ENCODE measurements around the gene SORCS3.

Gene SORCS3

GRCh38 chr10:104903433-104903832 is 262.3 kb downstream of the SORCS3 start:
- no peaks in the 10 kb centered on the region for H3K9me3 ChIP-seq (ENCODE audit: control insufficient read depth in 1 of 2, low read length in 2 of 2)
- no peaks in the 10 kb centered on the region for H3K36me3 ChIP-seq (ENCODE audit: control insufficient read depth in 1 of 2, insufficient read depth in 2 of 2, low read length in 2 of 2)
- H3K27me3 ChIP-seq (ENCODE audit: low read depth, low read length): no peaks in the 10 kb centered on the region
- H3K27ac ChIP-seq (ENCODE audit: low read length): no peak overlapping the region
- no peaks in the 10 kb centered on the region for H3K4me1 ChIP-seq (ENCODE audit: control insufficient read depth in 1 of 2, insufficient read depth in 2 of 2, low read length in 2 of 2)
- no peak overlapping the region for H3K4me3 ChIP-seq (ENCODE audit: low read depth in 1 of 2, low read length in 2 of 2)

GRCh38 chr10:104904753-104905323 is 263.7 kb downstream of the SORCS3 start:
- Histone ChIP-seq H3K9me3 (ENCODE audit: control insufficient read depth in 1 of 2, low read length in 2 of 2) (no peaks in the 10 kb centered on the region), H3K27me3 (ENCODE audit: low read depth, low read length) (no peaks in the 10 kb centered on the region), H3K4me3 (ENCODE audit: low read depth in 1 of 2, low read length in 2 of 2) (no peak overlapping the region), H3K36me3 (ENCODE audit: control insufficient read depth in 1 of 2, insufficient read depth in 2 of 2, low read length in 2 of 2) (no peaks in the 10 kb centered on the region), H3K27ac (ENCODE audit: low read length) (no peak overlapping the region), H3K4me1 (ENCODE audit: control insufficient read depth in 1 of 2, insufficient read depth in 2 of 2, low read length in 2 of 2) (no peaks in the 10 kb centered on the region)

- H3K9me3 ChIP-seq (ENCODE audit: control insufficient read depth in 1 of 2, low read length in 2 of 2): no peaks in the 10 kb centered on the region
- H3K36me3 ChIP-seq (ENCODE audit: control insufficient read depth in 1 of 2, insufficient read depth in 2 of 2, low read length in 2 of 2): no peaks in the 10 kb centered on the region
- H3K27me3 ChIP-seq (ENCODE audit: low read depth, low read length): no peaks in the 10 kb centered on the region
- H3K4me1 ChIP-seq (ENCODE audit: control insufficient read depth in 1 of 2, insufficient read depth in 2 of 2, low read length in 2 of 2): no peaks in the 10 kb centered on the region
- no peak overlapping the region for H3K4me3 ChIP-seq (ENCODE audit: low read depth in 1 of 2, low read length in 2 of 2)
- H3K27ac ChIP-seq (ENCODE audit: low read length): no peak overlapping the region
Observed at GRCh38 chr10:104906112-104906511, 265.0 kb downstream of the SORCS3 start.

- Histone ChIP-seq H3K36me3 (ENCODE audit: control insufficient read depth in 1 of 2, insufficient read depth in 2 of 2, low read length in 2 of 2) (no peaks in the 10 kb centered on the region), H3K27me3 (ENCODE audit: low read depth, low read length) (no peaks in the 10 kb centered on the region), H3K4me3 (ENCODE audit: low read depth in 1 of 2, low read length in 2 of 2) (no peak overlapping the region), H3K9me3 (ENCODE audit: control insufficient read depth in 1 of 2, low read length in 2 of 2) (no peaks in the 10 kb centered on the region), H3K27ac (ENCODE audit: low read length) (no peak overlapping the region), H3K4me1 (ENCODE audit: control insufficient read depth in 1 of 2, insufficient read depth in 2 of 2, low read length in 2 of 2) (no peaks in the 10 kb centered on the region)
Observed at GRCh38 chr10:104907521-104907920, 266.4 kb downstream of the SORCS3 start.

- H3K9me3 ChIP-seq (ENCODE audit: control insufficient read depth in 1 of 2, low read length in 2 of 2): no peaks in the 10 kb centered on the region
- H3K27me3 ChIP-seq (ENCODE audit: low read depth, low read length): no peaks in the 10 kb centered on the region
- H3K36me3 ChIP-seq (ENCODE audit: control insufficient read depth in 1 of 2, insufficient read depth in 2 of 2, low read length in 2 of 2): no peaks in the 10 kb centered on the region
- H3K27ac ChIP-seq (ENCODE audit: low read length): no peak overlapping the region
- no peaks in the 10 kb centered on the region for H3K4me1 ChIP-seq (ENCODE audit: control insufficient read depth in 1 of 2, insufficient read depth in 2 of 2, low read length in 2 of 2)
- no peak overlapping the region for H3K4me3 ChIP-seq (ENCODE audit: low read depth in 1 of 2, low read length in 2 of 2)
Observed at GRCh38 chr10:104908581-104908980, 267.5 kb downstream of the SORCS3 start.

GRCh38 chr10:104910712-104911111 is 269.6 kb downstream of the SORCS3 start:
- Histone ChIP-seq H3K4me3 (ENCODE audit: low read depth in 1 of 2, low read length in 2 of 2) (no peak overlapping the region), H3K4me1 (ENCODE audit: control insufficient read depth in 1 of 2, insufficient read depth in 2 of 2, low read length in 2 of 2) (no peaks in the 10 kb centered on the region), H3K27ac (ENCODE audit: low read length) (no peak overlapping the region), H3K27me3 (ENCODE audit: low read depth, low read length) (no peaks in the 10 kb centered on the region), H3K36me3 (ENCODE audit: control insufficient read depth in 1 of 2, insufficient read depth in 2 of 2, low read length in 2 of 2) (no peaks in the 10 kb centered on the region), H3K9me3 (ENCODE audit: control insufficient read depth in 1 of 2, low read length in 2 of 2) (no peaks in the 10 kb centered on the region)

- H3K27me3 ChIP-seq (ENCODE audit: low read depth, low read length): no peaks in the 10 kb centered on the region
- no peaks in the 10 kb centered on the region for H3K4me1 ChIP-seq (ENCODE audit: control insufficient read depth in 1 of 2, insufficient read depth in 2 of 2, low read length in 2 of 2)
- no peak overlapping the region for H3K4me3 ChIP-seq (ENCODE audit: low read depth in 1 of 2, low read length in 2 of 2)
Observed at GRCh38 chr10:104913390-104913789, 272.3 kb downstream of the SORCS3 start.

GRCh38 chr10:104920476-104920875 is 279.4 kb downstream of the SORCS3 start:
- Histone ChIP-seq H3K9me3 (ENCODE audit: control insufficient read depth in 1 of 2, low read length in 2 of 2) (no peaks in the 10 kb centered on the region), H3K27me3 (ENCODE audit: low read depth, low read length) (no peaks in the 10 kb centered on the region), H3K36me3 (ENCODE audit: control insufficient read depth in 1 of 2, insufficient read depth in 2 of 2, low read length in 2 of 2) (no peaks in the 10 kb centered on the region), H3K4me1 (ENCODE audit: control insufficient read depth in 1 of 2, insufficient read depth in 2 of 2, low read length in 2 of 2) (no peaks in the 10 kb centered on the region), H3K4me3 (ENCODE audit: low read depth in 1 of 2, low read length in 2 of 2) (no peak overlapping the region), H3K27ac (ENCODE audit: low read length) (no peak overlapping the region)

More at GRCh38 chr10:104913390-104913789, 272.3 kb downstream of the SORCS3 start:
- Histone ChIP-seq H3K9me3 (ENCODE audit: control insufficient read depth in 1 of 2, low read length in 2 of 2) (no peaks in the 10 kb centered on the region), H3K36me3 (ENCODE audit: control insufficient read depth in 1 of 2, insufficient read depth in 2 of 2, low read length in 2 of 2) (no peaks in the 10 kb centered on the region), H3K27ac (ENCODE audit: low read length) (no peak overlapping the region)

- Histone ChIP-seq H3K27me3 (ENCODE audit: low read depth, low read length) (no peaks in the 10 kb centered on the region), H3K4me3 (ENCODE audit: low read depth in 1 of 2, low read length in 2 of 2) (no peak overlapping the region), H3K27ac (ENCODE audit: low read length) (no peak overlapping the region), H3K36me3 (ENCODE audit: control insufficient read depth in 1 of 2, insufficient read depth in 2 of 2, low read length in 2 of 2) (no peaks in the 10 kb centered on the region), H3K4me1 (ENCODE audit: control insufficient read depth in 1 of 2, insufficient read depth in 2 of 2, low read length in 2 of 2) (no peaks in the 10 kb centered on the region), H3K9me3 (ENCODE audit: control insufficient read depth in 1 of 2, low read length in 2 of 2) (no peaks in the 10 kb centered on the region)
Observed at GRCh38 chr10:104921763-104922162, 280.7 kb downstream of the SORCS3 start.

GRCh38 chr10:104922810-104923209 is 281.7 kb downstream of the SORCS3 start:
- H3K4me3 ChIP-seq (ENCODE audit: low read depth in 1 of 2, low read length in 2 of 2): no peak overlapping the region
- H3K36me3 ChIP-seq (ENCODE audit: control insufficient read depth in 1 of 2, insufficient read depth in 2 of 2, low read length in 2 of 2): no peaks in the 10 kb centered on the region
- H3K4me1 ChIP-seq (ENCODE audit: control insufficient read depth in 1 of 2, insufficient read depth in 2 of 2, low read length in 2 of 2): no peaks in the 10 kb centered on the region
- H3K9me3 ChIP-seq (ENCODE audit: control insufficient read depth in 1 of 2, low read length in 2 of 2): no peaks in the 10 kb centered on the region
- H3K27ac ChIP-seq (ENCODE audit: low read length): no peak overlapping the region
- H3K27me3 ChIP-seq (ENCODE audit: low read depth, low read length): no peaks in the 10 kb centered on the region

- Histone ChIP-seq H3K9me3 (ENCODE audit: control insufficient read depth in 1 of 2, low read length in 2 of 2) (no peaks in the 10 kb centered on the region), H3K4me1 (ENCODE audit: control insufficient read depth in 1 of 2, insufficient read depth in 2 of 2, low read length in 2 of 2) (no peaks in the 10 kb centered on the region), H3K27ac (ENCODE audit: low read length) (no peak overlapping the region), H3K36me3 (ENCODE audit: control insufficient read depth in 1 of 2, insufficient read depth in 2 of 2, low read length in 2 of 2) (no peaks in the 10 kb centered on the region), H3K4me3 (ENCODE audit: low read depth in 1 of 2, low read length in 2 of 2) (no peak overlapping the region), H3K27me3 (ENCODE audit: low read depth, low read length) (no peaks in the 10 kb centered on the region)
Observed at GRCh38 chr10:104923501-104923900, 282.4 kb downstream of the SORCS3 start.

GRCh38 chr10:104924101-104924795 is 283.2 kb downstream of the SORCS3 start:
- H3K4me1 ChIP-seq (ENCODE audit: control insufficient read depth in 1 of 2, insufficient read depth in 2 of 2, low read length in 2 of 2): no peaks in the 10 kb centered on the region
- no peak overlapping the region for H3K4me3 ChIP-seq (ENCODE audit: low read depth in 1 of 2, low read length in 2 of 2)
- H3K27ac ChIP-seq (ENCODE audit: low read length): no peak overlapping the region
- H3K36me3 ChIP-seq (ENCODE audit: control insufficient read depth in 1 of 2, insufficient read depth in 2 of 2, low read length in 2 of 2): no peaks in the 10 kb centered on the region
- H3K27me3 ChIP-seq (ENCODE audit: low read depth, low read length): no peaks in the 10 kb centered on the region
- H3K9me3 ChIP-seq (ENCODE audit: control insufficient read depth in 1 of 2, low read length in 2 of 2): no peaks in the 10 kb centered on the region

Measured in muscle layer of duodenum (tissue), 2 donors.